Activated CD4-positive, alpha-beta T cell treated with anti-CD3 and anti-CD28 coated beads, Interleukin-2, Interleukin-4, amounts not matched to agents 100 ng/mL and 50 ng/mL, durations not matched to agents 16 hours and 8 hours (primary cell): ENCODE results near the gene CPNE4.

Experiments used
- DNase-seq: peaks from one replicate; pipeline ENCODE4 v3.0.0-alpha.2; 2020; ENCODE audit warnings: low spot score

The CPNE4 gene

DNA sequence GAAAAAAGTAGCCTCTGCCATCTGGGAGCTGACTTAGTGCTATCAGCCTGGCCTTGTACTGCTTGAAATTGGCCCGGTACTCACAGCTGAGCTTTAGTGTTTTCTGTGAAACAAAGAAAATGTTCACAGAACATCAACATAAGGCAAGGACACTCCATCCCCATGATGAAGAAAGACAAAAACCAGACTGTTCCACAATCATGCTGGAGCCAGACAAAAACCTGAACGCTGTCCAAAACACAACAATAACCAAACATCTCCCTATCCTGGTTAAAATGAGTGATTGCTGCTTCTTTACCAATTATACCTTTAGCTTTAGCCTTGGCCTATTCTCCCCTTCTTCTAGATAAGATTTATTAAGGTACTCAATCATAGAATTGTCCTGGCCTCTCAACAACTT is 153.9 kb downstream of the CPNE4 start:
- DNase-seq = no peak

DNA sequence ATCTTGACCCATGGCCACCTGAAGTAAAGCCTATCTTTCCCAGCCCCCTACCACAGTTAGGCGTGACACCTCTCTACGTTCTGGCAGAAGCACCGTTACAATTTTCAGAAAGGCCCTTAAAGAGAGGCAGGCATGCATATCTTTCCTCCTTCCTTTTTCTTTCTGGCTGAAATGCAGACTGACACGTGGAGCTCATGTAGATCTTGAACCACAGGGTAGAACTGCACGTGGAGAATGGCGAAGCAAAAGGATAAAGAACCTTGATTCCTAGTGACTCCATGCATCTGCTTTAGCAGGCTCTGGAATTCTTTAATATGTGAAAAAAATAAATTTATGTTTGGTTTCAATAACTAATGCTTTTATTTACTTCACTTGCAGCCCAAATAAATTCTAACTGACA is 166.6 kb downstream of the CPNE4 start:
- no peak for DNase-seq

- no peak for DNase-seq
Measured at GRCh38 chr3:131856171-131856570, 178.6 kb downstream of the CPNE4 start.

DNA sequence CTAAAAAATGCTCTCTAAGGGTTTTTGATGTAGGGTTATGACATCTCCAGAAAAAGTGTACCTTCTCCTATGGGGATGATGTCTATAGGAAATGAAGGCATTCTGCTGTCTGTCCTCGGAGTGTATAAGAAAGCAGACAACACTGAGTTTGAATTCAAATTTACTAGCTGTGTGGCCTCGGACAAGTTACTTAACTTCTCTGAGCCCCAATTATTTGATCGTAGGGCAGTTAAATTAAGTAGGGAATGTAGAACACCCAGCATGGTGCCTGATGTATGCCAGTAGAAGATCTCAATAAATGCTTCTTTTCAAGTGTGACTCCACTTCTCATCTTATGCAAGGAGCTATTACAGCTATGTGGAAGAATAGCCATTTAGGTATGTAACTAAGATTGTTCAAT is 184.6 kb downstream of the CPNE4 start:
- DNase-seq = no peak

GRCh38 chr3:131849616-131850015 is 185.2 kb downstream of the CPNE4 start:
- no peak for DNase-seq

GRCh38 chr3:131847966-131848510 is 186.8 kb downstream of the CPNE4 start:
- no peak for DNase-seq

GRCh38 chr3:131846296-131846924 is 188.4 kb downstream of the CPNE4 start:
- no peak for DNase-seq

GRCh38 chr3:131843174-131843573 is 191.6 kb downstream of the CPNE4 start:
- no peak for DNase-seq

GRCh38 chr3:131840156-131840797 is 194.5 kb downstream of the CPNE4 start:
- DNase-seq = no peak

DNA sequence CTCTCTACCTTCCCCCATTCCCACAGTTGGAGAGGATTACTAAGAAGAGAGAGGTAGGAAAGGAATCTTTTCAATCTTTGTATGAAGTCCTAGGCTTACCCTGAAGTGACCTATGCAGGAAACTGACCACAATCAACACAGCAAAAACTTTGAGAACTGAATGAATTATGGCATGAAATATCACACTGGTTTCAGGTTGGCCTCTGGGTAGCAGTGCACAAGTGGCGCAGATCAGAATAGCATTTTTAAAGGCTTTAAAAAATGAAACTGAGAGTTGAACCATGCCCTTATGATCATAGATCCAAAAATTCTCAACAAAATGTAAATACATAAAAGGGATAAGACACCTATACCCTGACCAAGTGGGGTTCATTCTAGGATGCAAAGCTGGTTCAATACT is 198.9 kb downstream of the CPNE4 start:
- no peak for DNase-seq

DNA sequence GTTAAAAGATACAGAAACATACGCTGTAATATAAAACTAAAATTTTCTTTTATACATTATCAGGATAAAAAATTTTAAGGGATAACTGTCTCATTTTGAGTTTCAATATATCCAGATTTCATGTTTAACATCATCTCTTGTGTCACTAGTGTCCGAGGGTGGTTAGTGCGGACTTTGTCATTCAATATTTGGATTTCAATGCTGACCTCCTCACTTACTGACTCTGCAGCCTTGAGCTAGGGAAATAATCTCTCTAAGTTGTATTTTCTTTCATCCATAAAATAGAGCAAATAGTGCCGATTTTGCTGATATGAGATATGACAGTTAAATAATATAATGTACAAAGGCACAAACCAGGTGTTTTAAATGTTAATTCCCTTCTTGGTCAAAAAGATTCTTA is 203.2 kb downstream of the CPNE4 start:
- no peak for DNase-seq

GRCh38 chr3:131821191-131821762 is 213.5 kb downstream of the CPNE4 start:
- DNase-seq = no peak

GRCh38 chr3:131819381-131820055 is 215.3 kb downstream of the CPNE4 start:
- no peak for DNase-seq

- no peak for DNase-seq
Measured at GRCh38 chr3:131812433-131812832, 222.4 kb downstream of the CPNE4 start.

DNA sequence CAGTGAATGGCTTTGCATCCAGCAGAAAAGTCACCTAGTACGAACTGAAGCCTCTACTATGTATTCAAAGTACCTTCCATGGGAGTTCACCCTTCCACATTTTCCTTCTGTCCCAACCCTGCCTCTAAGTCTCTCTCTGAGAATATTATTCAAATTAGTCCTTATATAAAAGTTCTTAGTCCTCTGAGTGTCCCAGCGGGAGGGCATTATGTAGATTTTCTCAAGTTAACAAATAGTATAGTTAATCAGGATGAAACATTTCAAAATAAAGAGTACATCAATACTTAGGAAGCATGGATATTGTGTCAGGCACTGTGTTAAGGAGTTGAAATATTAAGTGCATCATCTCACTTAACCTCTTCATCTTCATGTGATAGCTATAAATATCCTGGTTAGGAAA is 223.3 kb downstream of the CPNE4 start:
- DNase-seq = no peak

DNA sequence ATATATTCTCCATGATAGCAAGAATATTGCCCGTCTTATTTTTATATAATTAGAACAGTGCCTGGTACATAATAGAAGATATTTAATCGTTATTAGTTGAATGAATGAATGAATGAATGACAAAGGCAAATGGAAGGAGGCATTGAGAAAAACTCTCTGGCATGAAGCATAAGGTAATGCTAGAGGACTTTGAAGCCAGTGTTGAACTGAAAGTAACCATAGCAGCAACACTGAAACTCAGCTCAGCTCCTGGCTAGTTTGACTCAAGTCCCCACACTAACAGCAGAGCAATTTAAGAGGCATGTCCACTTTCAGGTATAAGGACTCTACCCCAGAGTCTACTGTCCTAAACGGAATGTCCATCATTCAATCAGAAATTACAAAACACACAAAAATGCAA is 227.0 kb downstream of the CPNE4 start:
- DNase-seq = no peak

- DNase-seq = no peak
Measured at GRCh38 chr3:131806736-131807135, 228.1 kb downstream of the CPNE4 start.

GRCh38 chr3:131804565-131805133 is 230.2 kb downstream of the CPNE4 start:
- DNase-seq = no peak

DNA sequence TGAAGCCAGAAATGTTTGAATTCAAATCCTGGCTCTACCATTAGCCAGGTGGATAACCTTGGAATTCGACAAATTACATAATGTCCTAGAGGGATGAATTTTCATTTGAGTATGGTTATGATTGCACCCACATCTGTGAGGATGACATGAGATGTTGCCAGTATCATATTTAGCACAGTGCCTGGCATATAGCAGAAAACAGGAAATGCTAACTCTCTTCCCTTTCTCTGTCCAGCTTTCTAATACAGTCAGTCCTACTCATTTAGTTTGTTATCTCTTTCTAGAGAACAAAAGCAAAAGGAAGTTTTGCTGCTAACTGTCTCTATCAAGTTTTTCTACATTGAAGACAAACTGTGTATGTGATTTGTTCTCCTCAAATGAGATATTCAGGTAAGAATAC is 231.7 kb downstream of the CPNE4 start:
- DNase-seq = no peak

GRCh38 chr3:131802029-131802428 is 232.8 kb downstream of the CPNE4 start:
- DNase-seq = no peak

DNA sequence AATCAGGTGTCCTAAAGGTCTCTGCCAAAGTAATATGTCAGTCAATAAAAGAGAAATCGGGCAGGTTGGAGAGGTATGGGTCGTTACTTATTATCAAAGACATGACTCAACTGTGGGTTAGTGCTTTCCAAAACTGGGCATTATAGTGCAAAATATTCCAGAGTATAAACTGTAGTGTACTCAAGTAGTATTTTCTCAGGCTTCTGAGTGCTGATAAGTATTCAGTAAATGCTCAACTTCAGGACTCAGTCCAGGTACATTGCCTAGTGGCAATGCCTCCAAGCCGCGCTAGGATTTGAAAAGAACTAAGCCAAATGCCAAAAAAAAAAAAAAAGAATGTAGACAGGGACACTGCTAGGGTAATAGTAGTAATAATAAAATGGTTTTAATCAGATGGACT is 233.2 kb downstream of the CPNE4 start:
- DNase-seq = no peak

- DNase-seq = no peak
Measured at GRCh38 chr3:131797776-131798175, 237.0 kb downstream of the CPNE4 start.
